IMR-90 (cell line): ENCODE measurements around the gene PEX14. TPM values are rescaled to one million over a fixed set of nuclear protein-coding genes. Genes with fewer than 3 reads are reported as not detected.

Experiments used
- ATAC-seq: fragments of 200-7000 bp; cut with Tn5 transposase; 2 replicates; pipeline ENCODE4 v1.9.1; 2020; ENCODE audit warnings: low read depth, mild to moderate bottlenecking, moderate library complexity
- BruUV-seq: library from RNA; stranded (reverse); fragments of 400-500 nt; replicated peaks from 2 replicates; lab custom pipeline; 2021; lab: Mats Ljungman, UMichigan
- CTCF ChIA-PET: fragments of 300-600 bp; formaldehyde crosslinking; extraction: SDS; loops from one replicate; lab custom pipeline; 2021; ENCODE audit warnings: antibody characterized with exemption; lab: Yijun Ruan, JAX
- POLR2A ChIA-PET: fragments of 300-600 bp; sonication (Branson Sonifier 250); formaldehyde crosslinking; loops from one replicate; lab custom pipeline; 2022; ENCODE audit warnings: antibody characterized with exemption; ENCODE audit not compliant: unreplicated experiment; lab: Charles Lee
- DNase-seq: peaks from one replicate; pipeline ENCODE4 v3.0.0; 2013
- H2AFZ ChIP-seq: replicated peaks from 2 replicates; pipeline ENCODE3; 2013; ENCODE audit warnings: low read length, mild to moderate bottlenecking; ENCODE audit not compliant: poor library complexity
- H2AK5ac ChIP-seq: 2 replicates; pipeline ENCODE4 v1.6.1; 2013; ENCODE audit warnings: low read depth, low read length, inconsistent platforms
- H2AK9ac ChIP-seq: replicated peaks from 2 replicates; pipeline ENCODE3; 2013; ENCODE audit warnings: mild to moderate bottlenecking, low read depth, low read length, moderate library complexity; ENCODE audit not compliant: poor library complexity
- H2BK120ac ChIP-seq: 2 replicates; pipeline ENCODE4 v1.6.1; 2013; ENCODE audit warnings: low read depth, low read length, inconsistent platforms
- H2BK15ac ChIP-seq: 3 replicates; pipeline ENCODE4 v1.6.1; 2013; ENCODE audit warnings: low read depth, low read length, inconsistent platforms
- H2BK20ac ChIP-seq: 2 replicates; pipeline ENCODE4 v1.6.1; 2013; ENCODE audit warnings: low read depth, mild to moderate bottlenecking, inconsistent platforms, low read length, moderate library complexity
- H2BK5ac ChIP-seq: 2 replicates; pipeline ENCODE4 v1.6.1; 2013; ENCODE audit warnings: mild to moderate bottlenecking, low read depth, low read length, inconsistent platforms; ENCODE audit not compliant: poor library complexity, severe bottlenecking
- H3K14ac ChIP-seq: replicated peaks from 2 replicates; pipeline ENCODE4 v1.6.1; 2013; ENCODE audit warnings: low read depth, low read length, inconsistent platforms
- H3K18ac ChIP-seq: 2 replicates; pipeline ENCODE4 v1.6.1; 2013; ENCODE audit warnings: low read depth, low read length, control low read depth
- H3K23ac ChIP-seq: 2 replicates; pipeline ENCODE4 v1.6.1; 2013; ENCODE audit warnings: low read depth, low read length, inconsistent platforms
- H3K27ac ChIP-seq: 2 replicates; pipeline ENCODE4 v1.5.1; 2013; ENCODE audit warnings: mild to moderate bottlenecking, control low read depth, low read length; ENCODE audit not compliant: insufficient read depth
- H3K27me3 ChIP-seq: 2 replicates; pipeline ENCODE4 v1.6.1; 2013; ENCODE audit warnings: low read length; ENCODE audit not compliant: control insufficient read depth, insufficient read depth
- H3K36me3 ChIP-seq: 2 replicates; pipeline ENCODE4 v1.6.1; 2013; ENCODE audit warnings: low read length, mixed read lengths; ENCODE audit not compliant: control insufficient read depth, insufficient read depth
- H3K4ac ChIP-seq: 2 replicates; pipeline ENCODE4 v1.6.1; 2013; ENCODE audit warnings: low read depth, low read length, inconsistent platforms
- H3K4me1 ChIP-seq: 2 replicates; pipeline ENCODE4 v1.6.1; 2013; ENCODE audit warnings: low read length, mixed read lengths; ENCODE audit not compliant: control insufficient read depth, insufficient read depth
- H3K4me2 ChIP-seq: 2 replicates; pipeline ENCODE4 v1.6.1; 2013; ENCODE audit warnings: low read depth, mild to moderate bottlenecking, control low read depth, low read length, moderate library complexity
- H3K4me3 ChIP-seq: 2 replicates; pipeline ENCODE4 v1.5.1; 2013; ENCODE audit warnings: low read depth, mild to moderate bottlenecking, control low read depth, low read length, moderate library complexity; ENCODE audit not compliant: insufficient read depth
- H3K56ac ChIP-seq: 2 replicates; pipeline ENCODE4 v1.6.1; 2013; ENCODE audit warnings: low read length, inconsistent platforms; ENCODE audit not compliant: insufficient read depth; ENCODE audit errors: extremely low read depth
- H3K79me1 ChIP-seq, 2 experiments: 2 replicates each; pipeline ENCODE4 v1.6.1; 2013; ENCODE audit warnings: low read length in 2 of 2, inconsistent platforms in 1 of 2, low read depth in 1 of 2
- H3K9ac ChIP-seq: 2 replicates; pipeline ENCODE4 v1.6.1; 2013; ENCODE audit warnings: low read depth, low read length, control low read depth
- H3K9me1 ChIP-seq: 2 replicates; pipeline ENCODE4 v1.6.1; 2013; ENCODE audit warnings: low read length, inconsistent platforms; ENCODE audit not compliant: insufficient read depth
- H3K9me3 ChIP-seq: 2 replicates; pipeline ENCODE4 v1.6.1; 2013; ENCODE audit warnings: low read length; ENCODE audit not compliant: control insufficient read depth, insufficient read depth
- H4K20me1 ChIP-seq: 2 replicates; pipeline ENCODE4 v1.6.1; 2013; ENCODE audit warnings: low read length, inconsistent platforms; ENCODE audit not compliant: insufficient read depth
- H4K5ac ChIP-seq: 2 replicates; pipeline ENCODE4 v1.6.1; 2013; ENCODE audit warnings: mild to moderate bottlenecking, low read depth, low read length, control low read depth
- H4K8ac ChIP-seq, 2 experiments: 2 replicates each; pipeline ENCODE4 v1.6.1; 2013; ENCODE audit warnings: low read depth in 2 of 2, low read length in 2 of 2, control low read depth in 1 of 2, inconsistent platforms in 1 of 2
- H4K91ac ChIP-seq: 2 replicates; pipeline ENCODE4 v1.6.1; 2013; ENCODE audit warnings: low read depth, low read length, inconsistent platforms; ENCODE audit not compliant: insufficient read depth
- BHLHE40 ChIP-seq: fragments of 150-350 bp; IDR thresholded peaks from 2 replicates; pipeline ENCODE4 v1.6.1; 2016; ENCODE audit warnings: mild to moderate bottlenecking, low read depth, low read length
- RAD21 ChIP-seq: IDR thresholded peaks from 2 replicates; pipeline ENCODE4 v1.6.1; 2012; ENCODE audit warnings: low read length, improper control_type of control experiment
- WGBS, 2 experiments: methylation state at CpG; one replicate each; pipeline versions ENCODE4 v1.1.5 to v1.1.7; 2013; ENCODE audit warnings: missing lambda C conversion rate in 2 of 2; ENCODE audit not compliant: insufficient read length in 1 of 2; ENCODE audit errors: extremely low coverage in 2 of 2; 5-methylcytosine and 5-hydroxymethylcytosine counted together
- dilution Hi-C: fragments of 300-500 bp; cut with HindIII; formaldehyde crosslinking; loops from one replicate; pipeline ENCODE4 v1.14.3; 2018; ENCODE audit warnings: low sequenced_read_pairs; ENCODE audit not compliant: unreplicated experiment
- in situ Hi-C: fragments of 300-500 bp; cut with MboI; formaldehyde crosslinking; loops from 3 replicates; pipeline ENCODE4 v1.14.3; 2019; ENCODE audit warnings: low sequenced_read_pairs, inconsistent platforms, mixed read lengths
- intact Hi-C: fragments of 100-400 bp; cut with micrococcal nuclease; formaldehyde crosslinking; loops from 2 replicates; pipeline ENCODE4 v1.10.0; 2022
- polyA plus RNA-seq, 3 experiments: library from polyadenylated mRNA; depleted of rRNA; stranded (reverse); fragments of >200 nt; gene quantifications; 2 replicates each; pipeline ENCODE4 v1.2.3, GENCODE V29; 2012; ENCODE audit warnings: low replicate concordance in 1 of 3
- total RNA-seq: library from RNA; depleted of rRNA; stranded (reverse); fragments of >200 nt; gene quantifications from 2 replicates; pipeline ENCODE4 v1.2.3, GENCODE V29; 2012

PEX14 gene
- total and polyA plus RNA-seq, 2 of the 4 experiments (the other 2 are of a cell fraction), result 9.5 to 22.5 TPM

GRCh38 chr1:10676963-10677362 is 202.2 kb downstream of the PEX14 start:
- no peak overlapping the region for H2BK20ac ChIP-seq
- TF ChIP-seq RAD21 (no peak), BHLHE40 (no peak)
- no peaks in the 10 kb centered on the region for H3K9me3 ChIP-seq
- H2AK5ac ChIP-seq, result no peak overlapping the region
- no peak overlapping the region for H3K4ac ChIP-seq
- H2AFZ ChIP-seq, result no peak overlapping the region
- H3K56ac ChIP-seq, result no peak overlapping the region
- in situ Hi-C loops (no loop called here), intact Hi-C loops (no loop called here), dilution Hi-C loops (no loop called here)
- H3K27ac ChIP-seq, result no peak overlapping the region
- no peak overlapping the region for H2BK15ac ChIP-seq
- H3K36me3 ChIP-seq, result no peaks in the 10 kb centered on the region
- no peaks in the 10 kb centered on the region for H3K4me1 ChIP-seq
- no peak for DNase-seq
- H4K8ac ChIP-seq, result no peak overlapping the region
- POLR2A ChIA-PET, result no interaction called here
- no peak overlapping the region for H3K14ac ChIP-seq
- no peak overlapping the region for H3K18ac ChIP-seq
- no peaks in the 10 kb centered on the region for H3K79me1 ChIP-seq
- H4K91ac ChIP-seq, result no peak overlapping the region
- H3K9me1 ChIP-seq, result no peaks in the 10 kb centered on the region
- H3K4me3 ChIP-seq, result no peak overlapping the region
- peaks cover 10% of the 10 kb centered on the region; the same call in 1 of the 2 replicates for H3K27me3 ChIP-seq
- no peak overlapping the region for H3K23ac ChIP-seq
- no peaks in the 10 kb centered on the region for H4K20me1 ChIP-seq
- no peak overlapping the region for H2BK120ac ChIP-seq
- no peak overlapping the region for H3K9ac ChIP-seq
- H4K5ac ChIP-seq, result no peak overlapping the region
- H3K4me2 ChIP-seq, result no peak overlapping the region
- no peak overlapping the region for H2BK5ac ChIP-seq
- CTCF ChIA-PET, result no interaction called here
- H2AK9ac ChIP-seq, result peak overlapping the region; percentile 42
- no peak for ATAC-seq
- no TSS peak for BruUV-seq
- WGBS, 2 experiments, result 38% methylated on average over 5 of the region's 13 CpGs; no CpG with 5 or more reads in 1 of the 2 experiments
